IMR-90 (cell line): Measurements from ENCODE around the gene MRPS10. TPM values are rescaled to one million over a fixed set of nuclear protein-coding genes. Genes with fewer than 3 reads are reported as not detected.

Source experiments
- ATAC-seq: fragments of 200-7000 bp; cut with Tn5 transposase; 2 replicates; pipeline ENCODE4 v1.9.1; 2020; ENCODE audit warnings: low read depth, mild to moderate bottlenecking, moderate library complexity
- BruUV-seq: library from RNA; stranded (reverse); fragments of 400-500 nt; replicated peaks from 2 replicates; lab custom pipeline; 2021; lab: Mats Ljungman, UMichigan
- CTCF ChIA-PET: fragments of 300-600 bp; formaldehyde crosslinking; extraction: SDS; loops from one replicate; lab custom pipeline; 2021; ENCODE audit warnings: antibody characterized with exemption; lab: Yijun Ruan, JAX
- POLR2A ChIA-PET: fragments of 300-600 bp; sonication (Branson Sonifier 250); formaldehyde crosslinking; loops from one replicate; lab custom pipeline; 2022; ENCODE audit warnings: antibody characterized with exemption; ENCODE audit not compliant: unreplicated experiment; lab: Charles Lee
- DNase-seq: peaks from one replicate; pipeline ENCODE4 v3.0.0; 2013
- H2AFZ ChIP-seq: replicated peaks from 2 replicates; pipeline ENCODE3; 2013; ENCODE audit warnings: low read length, mild to moderate bottlenecking; ENCODE audit not compliant: poor library complexity
- H2AK5ac ChIP-seq: 2 replicates; pipeline ENCODE4 v1.6.1; 2013; ENCODE audit warnings: low read depth, low read length, inconsistent platforms
- H2AK9ac ChIP-seq: replicated peaks from 2 replicates; pipeline ENCODE3; 2013; ENCODE audit warnings: mild to moderate bottlenecking, low read depth, low read length, moderate library complexity; ENCODE audit not compliant: poor library complexity
- H2BK120ac ChIP-seq: 2 replicates; pipeline ENCODE4 v1.6.1; 2013; ENCODE audit warnings: low read depth, low read length, inconsistent platforms
- H2BK15ac ChIP-seq: 3 replicates; pipeline ENCODE4 v1.6.1; 2013; ENCODE audit warnings: low read depth, low read length, inconsistent platforms
- H2BK20ac ChIP-seq: 2 replicates; pipeline ENCODE4 v1.6.1; 2013; ENCODE audit warnings: low read depth, mild to moderate bottlenecking, inconsistent platforms, low read length, moderate library complexity
- H2BK5ac ChIP-seq: 2 replicates; pipeline ENCODE4 v1.6.1; 2013; ENCODE audit warnings: mild to moderate bottlenecking, low read depth, low read length, inconsistent platforms; ENCODE audit not compliant: poor library complexity, severe bottlenecking
- H3K14ac ChIP-seq: replicated peaks from 2 replicates; pipeline ENCODE4 v1.6.1; 2013; ENCODE audit warnings: low read depth, low read length, inconsistent platforms
- H3K18ac ChIP-seq: 2 replicates; pipeline ENCODE4 v1.6.1; 2013; ENCODE audit warnings: low read depth, low read length, control low read depth
- H3K23ac ChIP-seq: 2 replicates; pipeline ENCODE4 v1.6.1; 2013; ENCODE audit warnings: low read depth, low read length, inconsistent platforms
- H3K27ac ChIP-seq: 2 replicates; pipeline ENCODE4 v1.5.1; 2013; ENCODE audit warnings: mild to moderate bottlenecking, control low read depth, low read length; ENCODE audit not compliant: insufficient read depth
- H3K27me3 ChIP-seq: 2 replicates; pipeline ENCODE4 v1.6.1; 2013; ENCODE audit warnings: low read length; ENCODE audit not compliant: control insufficient read depth, insufficient read depth
- H3K36me3 ChIP-seq: 2 replicates; pipeline ENCODE4 v1.6.1; 2013; ENCODE audit warnings: low read length, mixed read lengths; ENCODE audit not compliant: control insufficient read depth, insufficient read depth
- H3K4ac ChIP-seq: 2 replicates; pipeline ENCODE4 v1.6.1; 2013; ENCODE audit warnings: low read depth, low read length, inconsistent platforms
- H3K4me1 ChIP-seq: 2 replicates; pipeline ENCODE4 v1.6.1; 2013; ENCODE audit warnings: low read length, mixed read lengths; ENCODE audit not compliant: control insufficient read depth, insufficient read depth
- H3K4me2 ChIP-seq: 2 replicates; pipeline ENCODE4 v1.6.1; 2013; ENCODE audit warnings: low read depth, mild to moderate bottlenecking, control low read depth, low read length, moderate library complexity
- H3K4me3 ChIP-seq: 2 replicates; pipeline ENCODE4 v1.5.1; 2013; ENCODE audit warnings: low read depth, mild to moderate bottlenecking, control low read depth, low read length, moderate library complexity; ENCODE audit not compliant: insufficient read depth
- H3K56ac ChIP-seq: 2 replicates; pipeline ENCODE4 v1.6.1; 2013; ENCODE audit warnings: low read length, inconsistent platforms; ENCODE audit not compliant: insufficient read depth; ENCODE audit errors: extremely low read depth
- H3K79me1 ChIP-seq, 2 experiments: 2 replicates each; pipeline ENCODE4 v1.6.1; 2013; ENCODE audit warnings: low read length in 2 of 2, inconsistent platforms in 1 of 2, low read depth in 1 of 2
- H3K9ac ChIP-seq: 2 replicates; pipeline ENCODE4 v1.6.1; 2013; ENCODE audit warnings: low read depth, low read length, control low read depth
- H3K9me1 ChIP-seq: 2 replicates; pipeline ENCODE4 v1.6.1; 2013; ENCODE audit warnings: low read length, inconsistent platforms; ENCODE audit not compliant: insufficient read depth
- H3K9me3 ChIP-seq: 2 replicates; pipeline ENCODE4 v1.6.1; 2013; ENCODE audit warnings: low read length; ENCODE audit not compliant: control insufficient read depth, insufficient read depth
- H4K20me1 ChIP-seq: 2 replicates; pipeline ENCODE4 v1.6.1; 2013; ENCODE audit warnings: low read length, inconsistent platforms; ENCODE audit not compliant: insufficient read depth
- H4K5ac ChIP-seq: 2 replicates; pipeline ENCODE4 v1.6.1; 2013; ENCODE audit warnings: mild to moderate bottlenecking, low read depth, low read length, control low read depth
- H4K8ac ChIP-seq, 2 experiments: 2 replicates each; pipeline ENCODE4 v1.6.1; 2013; ENCODE audit warnings: low read depth in 2 of 2, low read length in 2 of 2, control low read depth in 1 of 2, inconsistent platforms in 1 of 2
- H4K91ac ChIP-seq: 2 replicates; pipeline ENCODE4 v1.6.1; 2013; ENCODE audit warnings: low read depth, low read length, inconsistent platforms; ENCODE audit not compliant: insufficient read depth
- CEBPB ChIP-seq: IDR thresholded peaks from 2 replicates; pipeline ENCODE4 v1.6.1; 2012; ENCODE audit warnings: low read depth, low read length, improper control_type of control experiment
- CHD1 ChIP-seq: IDR thresholded peaks from 2 replicates; pipeline ENCODE4 v1.6.1; 2012; ENCODE audit warnings: low read depth, low read length, improper control_type of control experiment
- MAZ ChIP-seq: IDR thresholded peaks from 2 replicates; pipeline ENCODE4 v1.6.1; 2012; ENCODE audit warnings: low read depth, mild to moderate bottlenecking, low read length, improper control_type of control experiment, moderate library complexity, borderline replicate concordance
- RCOR1 ChIP-seq: IDR thresholded peaks from 2 replicates; pipeline ENCODE4 v1.6.1; 2012; ENCODE audit warnings: mild to moderate bottlenecking, low read length, improper control_type of control experiment; ENCODE audit not compliant: insufficient replicate concordance
- SMC3 ChIP-seq: fragments of 150-350 bp; IDR thresholded peaks from 2 replicates; pipeline ENCODE4 v1.6.1; 2016; ENCODE audit warnings: low read depth, mild to moderate bottlenecking, antibody characterized with exemption, low read length, moderate library complexity
- USF2 ChIP-seq: fragments of 150-350 bp; IDR thresholded peaks from 2 replicates; pipeline ENCODE4 v1.6.1; 2017; ENCODE audit warnings: mild to moderate bottlenecking, antibody characterized with exemption, low read length, low read depth
- WGBS, 2 experiments: methylation state at CpG; one replicate each; pipeline versions ENCODE4 v1.1.5 to v1.1.7; 2013; ENCODE audit warnings: missing lambda C conversion rate in 2 of 2; ENCODE audit not compliant: insufficient read length in 1 of 2; ENCODE audit errors: extremely low coverage in 2 of 2; 5-methylcytosine and 5-hydroxymethylcytosine counted together
- dilution Hi-C: fragments of 300-500 bp; cut with HindIII; formaldehyde crosslinking; loops from one replicate; pipeline ENCODE4 v1.14.3; 2018; ENCODE audit warnings: low sequenced_read_pairs; ENCODE audit not compliant: unreplicated experiment
- in situ Hi-C: fragments of 300-500 bp; cut with MboI; formaldehyde crosslinking; loops from 3 replicates; pipeline ENCODE4 v1.14.3; 2019; ENCODE audit warnings: low sequenced_read_pairs, inconsistent platforms, mixed read lengths
- intact Hi-C: fragments of 100-400 bp; cut with micrococcal nuclease; formaldehyde crosslinking; loops from 2 replicates; pipeline ENCODE4 v1.10.0; 2022
- polyA plus RNA-seq, 3 experiments: library from polyadenylated mRNA; depleted of rRNA; stranded (reverse); fragments of >200 nt; gene quantifications; 2 replicates each; pipeline ENCODE4 v1.2.3, GENCODE V29; 2012; ENCODE audit warnings: low replicate concordance in 1 of 3
- total RNA-seq: library from RNA; depleted of rRNA; stranded (reverse); fragments of >200 nt; gene quantifications from 2 replicates; pipeline ENCODE4 v1.2.3, GENCODE V29; 2012

Gene MRPS10
- total and polyA plus RNA-seq, 2 of the 4 experiments (the other 2 are of a cell fraction), result 28.5 to 47.0 TPM

- ChIA-PET POLR2A (no interaction called here), CTCF (interaction anchor here (0.7 to 0.8 kb wide), 2 partner anchors 10 to 360 kb away, joined by 3 read pairs; no protein-coding TSS in a partner anchor)
- Histone ChIP-seq H2BK120ac (no peak overlapping the region), H2BK15ac (no peak overlapping the region; the same call in 2 of the 3 replicates), H3K27ac (no peak overlapping the region), H3K9me3 (no peaks in the 10 kb centered on the region), H3K4me3 (no peak overlapping the region), H2BK20ac (no peak overlapping the region), H3K9ac (no peak overlapping the region), H3K36me3 (peaks cover 16% of the 10 kb centered on the region), H4K8ac (no peak overlapping the region), H4K91ac (no peak overlapping the region), H3K4ac (no peak overlapping the region), H2AK9ac (no peak overlapping the region), H3K14ac (no peak overlapping the region), H4K5ac (no peak overlapping the region), H3K9me1 (peaks cover 10% of the 10 kb centered on the region), H3K27me3 (no peaks in the 10 kb centered on the region), H3K4me2 (no peak overlapping the region), H2AFZ (no peak overlapping the region), H3K79me1 (peaks cover 0 to 20% of the 10 kb centered on the region in 2 experiments; a peak in 3 of 4 replicates), H3K4me1 (peaks cover 8% of the 10 kb centered on the region), H2BK5ac (no peak overlapping the region), H3K23ac (no peak overlapping the region), H3K56ac (no peak overlapping the region), H2AK5ac (no peak overlapping the region), H4K20me1 (no peaks in the 10 kb centered on the region; the same call in 1 of the 2 replicates), H3K18ac (no peak overlapping the region)
- intact Hi-C loops (no loop called here), in situ Hi-C loops (no loop called here), dilution Hi-C loops (no loop called here)
- ATAC-seq (no peak), DNase-seq (no peak)
- TF ChIP-seq MAZ (no peak), CEBPB (no peak), SMC3 (no peak), CHD1 (no peak), RCOR1 (no peak), USF2 (no peak)
- BruUV-seq, result no TSS peak
- WGBS, 2 experiments, result no CpG with 5 or more reads among the region's 4 CpGs
These were observed 12.8 kb downstream of the MRPS10 start for GRCh38 chr6:42204768-42205282.
